Medulla oblongata (tissue), 1 donor: ENCODE data around the gene RPS16.

Experiments
- DNase-seq: peaks from one replicate; pipeline ENCODE4 v3.0.0-alpha.2; 2015; ENCODE audit errors: extremely low spot score

Gene RPS16

DNA sequence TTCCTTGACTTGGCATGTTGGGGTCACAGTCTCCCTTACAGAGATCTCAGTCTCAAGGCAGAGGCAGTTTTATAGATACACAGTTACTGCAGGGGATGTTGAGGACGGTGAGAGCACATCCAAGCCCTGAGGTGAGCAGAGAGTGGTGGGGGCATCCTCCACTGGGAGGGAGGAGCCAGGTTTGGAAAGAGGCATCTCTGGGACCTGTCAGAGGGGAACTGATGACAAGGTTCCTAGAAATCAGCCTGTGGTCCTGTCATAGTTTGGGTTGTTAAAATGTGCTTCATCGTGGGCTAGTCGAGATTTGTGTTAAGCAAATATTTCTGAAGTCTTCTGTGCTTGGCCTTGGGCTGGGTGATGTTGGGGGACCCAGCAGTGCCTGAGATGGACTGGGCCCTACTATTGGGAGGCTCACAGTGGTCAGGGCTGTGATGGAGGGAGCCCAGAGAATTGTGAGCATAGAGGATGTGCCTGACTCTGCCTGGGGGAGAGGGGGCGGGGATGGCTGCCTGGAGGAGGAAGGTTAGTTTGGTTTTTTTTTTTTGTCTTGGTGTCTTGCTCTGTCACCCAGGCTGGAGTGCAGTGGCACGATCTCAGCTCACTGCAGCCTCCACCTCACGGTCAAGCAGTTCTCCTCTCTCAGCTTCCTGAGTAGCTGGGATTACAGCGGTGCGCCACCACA, 13.5 kb upstream of the RPS16 start:
- DNase-seq = no peak

DNA sequence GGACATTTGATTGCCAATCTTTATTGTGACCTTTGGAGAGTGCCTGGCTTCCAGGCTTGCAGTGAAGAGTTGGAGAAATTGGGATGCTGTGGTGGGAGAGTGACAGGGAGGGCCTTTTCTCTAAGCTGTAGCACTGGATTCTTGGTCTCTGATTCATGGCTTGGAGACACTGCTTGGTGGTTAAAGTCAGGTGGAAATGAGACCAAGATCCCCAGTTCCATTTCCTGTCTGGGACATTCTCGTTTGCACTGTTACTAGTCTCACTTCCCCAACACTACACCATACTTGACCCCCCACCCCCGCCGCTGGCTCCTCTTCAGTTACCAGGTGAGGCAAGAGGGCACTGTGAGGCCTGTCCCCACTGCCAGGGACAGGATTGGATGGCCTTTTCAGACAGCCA, 12.5 kb upstream of the RPS16 start:
- no peak for DNase-seq

DNA sequence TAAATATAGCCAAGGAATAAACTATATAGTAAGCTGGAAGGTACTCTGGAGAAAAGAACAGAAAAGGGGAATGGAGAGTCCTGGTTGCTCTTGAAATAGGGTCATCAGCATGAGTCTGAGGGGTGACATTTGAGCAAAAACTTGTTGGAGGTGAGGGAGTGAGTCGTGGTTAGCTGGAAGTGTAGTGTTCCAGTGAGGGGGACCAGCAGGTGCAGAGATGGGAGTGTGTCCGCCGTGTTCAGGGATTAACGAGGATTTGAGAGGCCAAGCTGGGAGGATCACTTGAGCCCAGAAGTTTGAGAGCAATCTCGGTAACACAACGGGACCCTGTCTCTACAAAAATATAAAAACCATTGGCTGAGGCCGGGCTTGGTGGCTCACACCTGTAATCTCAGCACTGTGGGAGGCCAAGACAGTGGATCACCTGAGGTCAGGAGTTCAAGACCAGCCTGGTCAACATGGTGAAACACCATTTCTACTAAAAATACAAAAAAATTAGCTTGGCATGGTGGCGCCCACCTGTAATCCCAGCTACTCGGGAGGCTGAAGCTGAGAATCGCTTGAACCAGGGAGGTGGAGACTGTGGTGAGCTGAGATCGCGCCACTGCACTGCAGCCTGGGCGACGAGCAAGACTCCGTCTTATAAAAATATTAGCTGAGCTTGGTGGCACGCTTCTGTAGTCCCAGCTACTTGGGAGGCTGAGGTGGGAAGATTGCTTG, 10.8 kb upstream of the RPS16 start:
- no peak for DNase-seq

DNA sequence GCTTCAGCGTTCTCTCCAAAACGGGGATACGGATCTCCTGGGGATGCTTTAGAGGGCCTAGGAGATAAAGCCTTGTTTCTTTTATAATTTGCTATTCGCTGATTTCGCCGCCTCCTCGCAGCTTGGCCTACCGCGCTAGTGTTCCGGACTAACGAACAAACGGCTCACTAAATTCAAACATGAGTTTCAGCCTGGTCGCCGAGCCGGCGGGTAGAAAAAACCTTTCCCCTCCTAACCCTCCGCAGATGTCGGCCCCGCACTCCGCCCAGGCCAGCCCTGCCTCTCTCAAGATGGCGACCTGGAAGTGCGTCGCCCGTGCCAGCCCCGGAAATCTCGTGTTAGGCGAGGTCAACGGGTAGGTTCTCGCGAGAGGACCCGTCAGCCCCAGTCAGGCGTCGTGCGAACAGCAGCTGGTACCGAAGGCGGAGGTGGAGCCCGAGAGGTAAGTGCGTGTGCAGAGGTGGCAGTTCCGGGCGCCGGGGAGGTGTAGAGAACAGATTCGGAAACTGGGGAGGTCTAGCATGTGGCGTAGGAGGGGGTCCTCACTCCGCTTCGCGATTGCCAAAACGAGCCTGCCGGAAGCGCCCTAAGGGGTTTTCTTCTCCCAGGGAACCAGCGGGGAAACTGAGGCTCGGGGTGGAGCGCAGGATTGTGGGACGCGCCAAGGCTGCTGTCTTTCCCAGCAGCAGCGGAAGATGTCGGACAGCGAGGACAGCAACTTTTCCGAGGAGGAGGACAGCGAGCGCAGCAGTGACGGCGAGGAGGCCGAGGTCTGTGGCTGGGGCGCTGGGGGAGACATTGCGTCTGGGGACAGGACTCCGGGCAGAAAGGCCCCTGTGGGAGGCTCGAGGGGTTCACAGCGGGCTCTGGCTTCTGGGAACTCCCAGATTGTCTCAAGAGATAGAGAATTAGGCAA, 9.7 kb upstream of the RPS16 start, which contains the start of gene SUPT5H:
TSS of gene SUPT5H (plus strand) at position 387 of the 916 bp plus-strand sequence. CDS start at position 696, 309 bp downstream.
- DNase-seq = peak; percentile 97

DNA sequence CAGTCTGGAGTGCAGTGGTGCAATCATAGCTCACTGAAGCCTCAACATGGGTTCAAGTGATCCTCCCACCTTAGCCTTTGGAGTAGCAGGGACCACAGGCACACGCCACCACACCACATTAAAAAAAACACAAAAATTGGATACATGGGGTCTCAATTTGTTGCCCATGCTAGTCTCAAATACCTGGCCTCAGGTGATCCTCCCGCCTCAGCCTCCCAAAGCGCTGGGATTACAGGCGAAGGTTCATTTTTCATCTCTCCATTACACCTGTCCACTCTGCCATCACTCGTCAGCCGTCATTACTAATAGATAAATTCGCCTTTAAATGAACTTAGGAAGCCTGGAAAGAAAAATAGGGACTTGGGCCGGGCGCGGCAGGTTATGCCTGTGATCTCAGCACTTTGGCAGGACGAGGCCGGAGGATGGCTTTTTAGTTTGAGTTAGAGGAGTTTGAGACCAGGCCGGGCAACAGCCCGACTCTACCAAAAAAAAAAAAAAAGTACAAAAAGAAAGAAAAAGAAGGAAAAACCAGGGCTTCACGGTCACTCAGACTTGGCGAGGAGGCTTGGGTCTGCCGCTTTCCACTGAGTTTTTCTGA, 8.9 kb upstream of the RPS16 start:
- no peak for DNase-seq

- DNase-seq = no peak
Observed at GRCh38 chr19:39438270-39438934, 2.7 kb upstream of the RPS16 start.

DNA sequence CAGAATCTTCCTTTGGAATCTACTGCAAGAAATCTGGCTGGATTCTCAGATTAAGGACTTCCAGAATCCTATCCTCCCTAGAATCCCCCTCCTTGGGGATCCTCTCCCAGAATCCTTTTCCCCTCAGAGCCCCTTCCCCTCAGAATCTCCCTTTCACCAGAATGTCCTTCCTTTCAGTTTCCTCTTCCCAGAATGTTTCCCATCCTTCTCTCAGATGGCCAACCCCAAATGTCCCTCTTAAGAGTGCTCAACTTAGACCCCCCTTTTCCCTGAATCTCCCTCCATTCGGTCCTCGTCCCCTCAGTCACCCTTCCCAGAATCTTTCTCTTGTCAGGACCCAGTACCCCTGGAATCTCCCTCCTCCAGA, 584 bp upstream of the RPS16 start:
- no peak for DNase-seq

DNA sequence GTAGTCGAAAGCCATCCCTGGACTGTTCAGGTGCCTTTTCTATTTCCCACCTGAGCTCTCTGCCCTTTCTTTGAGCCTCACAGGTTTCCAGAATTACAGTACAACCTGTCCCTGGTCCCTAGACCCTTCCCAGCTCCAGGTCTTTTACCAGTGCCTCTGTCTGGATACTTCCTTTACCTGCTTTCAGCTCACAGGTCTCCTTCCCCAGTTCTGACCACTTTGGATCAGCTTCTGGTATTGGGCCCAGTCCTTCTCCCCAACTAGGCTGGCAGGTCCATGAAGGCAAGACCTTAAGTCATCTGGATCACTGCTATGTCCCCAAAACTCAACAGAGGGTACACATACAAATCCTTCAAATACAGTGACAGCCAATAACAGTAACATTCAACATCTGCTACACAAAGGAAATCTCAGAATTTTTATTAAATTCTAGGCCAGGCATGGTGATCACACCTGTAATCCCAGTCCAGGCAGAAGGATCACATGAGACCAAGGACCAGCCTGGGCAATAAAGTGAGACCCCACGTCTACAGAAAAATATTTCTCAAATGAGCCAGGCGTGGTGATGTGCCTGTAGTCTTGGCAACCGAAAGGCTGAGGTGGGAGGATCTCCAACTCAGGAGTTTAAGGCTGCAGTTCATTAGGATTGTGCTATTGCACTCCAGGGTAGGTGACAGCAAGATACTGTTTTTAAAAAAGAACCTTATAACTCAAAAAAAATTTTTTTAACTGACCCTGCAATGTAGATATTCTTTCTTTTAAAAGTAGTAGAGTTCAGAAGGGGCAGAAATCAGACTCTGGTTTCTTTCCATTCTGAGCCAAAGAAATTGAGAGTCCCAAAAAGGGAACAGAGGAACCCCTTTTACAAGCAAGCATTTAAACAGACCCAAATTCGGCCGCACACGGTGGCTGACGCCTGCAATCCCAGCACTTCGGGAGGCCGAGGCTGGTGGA, 1.3 kb downstream of the RPS16 start:
- DNase-seq = no peak

DNA sequence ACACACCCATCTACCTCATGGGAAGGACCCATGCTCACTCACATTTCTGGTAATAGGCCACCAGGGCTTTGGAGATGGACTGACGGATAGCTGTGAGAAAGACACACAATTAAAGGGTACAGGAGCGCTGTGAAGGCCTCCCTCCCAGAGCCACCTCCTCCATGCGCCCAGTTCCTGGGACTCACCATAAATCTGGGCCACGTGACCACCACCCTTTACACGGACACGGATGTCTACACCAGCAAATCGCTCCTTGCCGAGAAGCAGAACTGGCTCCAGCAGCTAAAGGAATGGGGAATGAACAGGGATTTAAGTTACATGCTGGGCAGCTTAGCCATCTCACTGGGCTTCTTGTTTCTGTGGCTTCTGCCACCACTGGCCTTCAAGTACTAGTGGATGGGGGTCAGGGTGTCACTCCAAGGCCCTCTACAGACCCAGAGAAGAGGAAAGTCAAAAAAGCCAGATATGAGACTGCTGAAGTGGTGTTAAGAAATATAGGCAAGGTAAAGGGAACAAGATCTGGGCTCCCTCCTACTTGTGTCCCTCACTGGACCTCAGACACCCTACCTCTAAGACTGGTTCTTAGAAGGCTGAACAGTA, 2.2 kb downstream of the RPS16 start:
- no peak for DNase-seq

DNA sequence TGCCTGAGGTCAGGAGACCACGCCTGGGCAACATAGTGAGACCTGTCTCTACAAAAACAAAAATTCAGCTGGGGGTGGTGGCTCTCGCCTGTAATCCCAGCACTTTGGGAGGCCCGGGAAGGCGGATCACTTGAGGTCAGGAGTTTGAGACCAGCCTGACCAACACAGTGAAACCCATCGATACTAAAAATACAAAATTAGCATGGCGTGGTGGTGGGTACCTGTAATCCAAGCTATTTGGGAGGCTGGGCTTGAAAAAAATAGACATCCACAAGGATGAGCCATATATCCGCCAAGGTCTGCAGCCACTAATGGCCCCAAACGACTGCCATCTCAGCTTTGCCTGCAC, 3.1 kb downstream of the RPS16 start:
- no peak for DNase-seq

DNA sequence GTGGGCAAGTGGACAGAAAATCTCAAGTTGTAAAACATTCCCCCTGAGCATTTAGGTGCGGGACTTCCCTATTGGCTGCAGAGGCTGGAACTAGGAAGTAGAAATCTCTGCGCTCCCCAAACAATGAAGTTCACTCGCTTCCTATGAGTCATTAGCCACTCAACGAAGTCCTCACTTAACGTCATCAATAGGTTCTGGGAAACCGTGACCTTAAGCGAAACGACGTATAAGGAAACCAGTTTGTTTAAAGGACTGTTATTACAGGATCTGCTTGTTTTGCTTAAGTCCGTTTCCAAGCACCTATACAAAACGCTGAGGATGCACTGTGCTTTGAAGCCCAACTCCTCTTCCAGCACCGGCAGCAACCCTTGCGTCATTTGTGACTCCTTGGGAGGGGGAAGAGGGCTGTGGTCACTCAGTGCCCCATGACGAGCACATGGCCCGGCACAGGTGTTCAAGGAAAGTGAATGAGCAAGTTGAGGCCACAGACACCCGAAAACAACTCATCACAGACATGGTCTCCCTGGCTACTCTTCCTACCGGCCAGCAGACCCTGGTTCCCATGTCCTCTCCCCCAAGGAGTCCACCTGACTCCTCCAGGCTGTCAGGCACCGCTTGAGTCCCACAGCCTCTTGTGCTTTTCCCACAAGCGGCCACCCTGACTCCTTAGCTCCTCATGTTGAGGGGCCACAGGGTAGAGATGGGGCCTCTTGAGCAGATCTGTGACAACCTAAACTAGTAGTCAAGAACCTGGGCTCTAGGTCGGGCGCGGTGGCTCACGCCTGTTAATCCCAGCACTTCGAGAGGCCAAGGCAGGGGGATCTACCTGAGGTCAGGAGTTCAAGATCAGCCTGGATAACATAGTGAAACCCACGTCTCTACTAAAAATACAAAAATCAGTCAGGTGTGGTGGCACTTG, 4.8 kb downstream of the RPS16 start:
- DNase-seq = peak; percentile 37

- no peak for DNase-seq
Observed at GRCh38 chr19:39428283-39429112, 7.3 kb downstream of the RPS16 start.

- no peak for DNase-seq
Observed at GRCh38 chr19:39427707-39428106, 8.0 kb downstream of the RPS16 start.

GRCh38 chr19:39426170-39426569, 9.6 kb downstream of the RPS16 start:
- peak; percentile 35 for DNase-seq

GRCh38 chr19:39425744-39426143, 10.0 kb downstream of the RPS16 start:
- DNase-seq = no peak

- DNase-seq = no peak
Observed at GRCh38 chr19:39424934-39425333, 10.8 kb downstream of the RPS16 start.

GRCh38 chr19:39423258-39424086, 12.3 kb downstream of the RPS16 start:
- DNase-seq = no peak
